ENCODE measurements around the gene PPP1R10. TPM values are rescaled to one million over a fixed set of nuclear protein-coding genes. Genes with fewer than 3 reads are reported as not detected.

Gene PPP1R10
- total RNA-seq, 1 donor from 2014 or later = 138 TPM

GRCh38 chr6:30613251-30614043, 3.6 kb downstream of the PPP1R10 start:
- Mint-ChIP-seq H3K36me3 (ENCODE audit: low read depth) (peaks cover 46% of the 10 kb centered on the region), H3K4me1 (peaks cover 73% of the 10 kb centered on the region), H3K9me3 (peaks cover 2% of the 10 kb centered on the region), H3K27ac (ENCODE audit: unreplicated experiment) (peak overlapping the region; percentile 31), H3K27me3 (ENCODE audit: low read depth) (peaks cover 34% of the 10 kb centered on the region), H3K4me3 (peak overlapping the region; percentile 99)
- TF ChIP-seq CTCF (conservative IDR thresholded peaks at IDR 0.05) = no peak
- no peak for DNase-seq (ENCODE audit: low read depth, low spot score)

- DNase-seq (ENCODE audit: low read depth, low spot score) = no peak
- peaks cover 2% of the 10 kb centered on the region for H3K9me3 Mint-ChIP-seq
- H3K4me3 Mint-ChIP-seq = peak overlapping the region; percentile 32
- H3K27ac Mint-ChIP-seq (ENCODE audit: unreplicated experiment) = peak overlapping the region; percentile 4
- peaks cover 69% of the 10 kb centered on the region for H3K4me1 Mint-ChIP-seq
- TF ChIP-seq CTCF (conservative IDR thresholded peaks at IDR 0.05) = no peak
- H3K27me3 Mint-ChIP-seq (ENCODE audit: low read depth) = peaks cover 33% of the 10 kb centered on the region
- H3K36me3 Mint-ChIP-seq (ENCODE audit: low read depth) = peaks cover 47% of the 10 kb centered on the region
These were observed 4.3 kb downstream of the PPP1R10 start for GRCh38 chr6:30612687-30613248.

GRCh38 chr6:30612213-30612612, 4.8 kb downstream of the PPP1R10 start:
- Mint-ChIP-seq H3K4me1 (peaks cover 64% of the 10 kb centered on the region), H3K27me3 (ENCODE audit: low read depth) (peaks cover 28% of the 10 kb centered on the region), H3K4me3 (peak overlapping the region; percentile 32), H3K36me3 (ENCODE audit: low read depth) (peaks cover 47% of the 10 kb centered on the region), H3K9me3 (peaks cover 2% of the 10 kb centered on the region), H3K27ac (ENCODE audit: unreplicated experiment) (no peak overlapping the region)
- TF ChIP-seq CTCF (conservative IDR thresholded peaks at IDR 0.05) = peak; percentile 48
- no peak for DNase-seq (ENCODE audit: low read depth, low spot score)

DNA sequence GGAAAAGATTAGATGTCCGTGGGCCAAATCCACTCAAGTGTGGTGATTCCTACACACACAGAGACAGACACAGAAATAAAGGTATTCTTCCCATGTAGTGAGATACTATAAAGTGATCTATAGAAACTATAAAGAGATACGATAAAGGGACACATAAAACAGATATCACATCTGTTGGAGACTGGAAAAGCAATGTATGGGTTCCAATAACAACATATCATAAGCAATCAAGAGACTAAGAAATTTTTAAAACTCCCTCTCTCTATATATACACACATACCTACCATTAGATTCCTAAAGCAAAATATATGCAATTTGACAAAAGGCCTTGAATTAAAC, 5.2 kb downstream of the PPP1R10 start:
- peaks cover 24% of the 10 kb centered on the region for H3K27me3 Mint-ChIP-seq (ENCODE audit: low read depth)
- peaks cover 43% of the 10 kb centered on the region for H3K36me3 Mint-ChIP-seq (ENCODE audit: low read depth)
- no peaks in the 10 kb centered on the region for H3K9me3 Mint-ChIP-seq
- DNase-seq (ENCODE audit: low read depth, low spot score) = no peak
- H3K27ac Mint-ChIP-seq (ENCODE audit: unreplicated experiment) = no peak overlapping the region
- H3K4me1 Mint-ChIP-seq = peaks cover 60% of the 10 kb centered on the region
- TF ChIP-seq CTCF (conservative IDR thresholded peaks at IDR 0.05) = no peak
- peak overlapping the region; percentile 32 for H3K4me3 Mint-ChIP-seq

GRCh38 chr6:30611150-30611855, 5.7 kb downstream of the PPP1R10 start:
- H3K27ac Mint-ChIP-seq (ENCODE audit: unreplicated experiment) = no peak overlapping the region
- H3K27me3 Mint-ChIP-seq (ENCODE audit: low read depth) = peaks cover 24% of the 10 kb centered on the region
- peak overlapping the region; percentile 32 for H3K4me3 Mint-ChIP-seq
- no peaks in the 10 kb centered on the region for H3K9me3 Mint-ChIP-seq
- H3K36me3 Mint-ChIP-seq (ENCODE audit: low read depth) = peaks cover 43% of the 10 kb centered on the region
- no peak for TF ChIP-seq CTCF (conservative IDR thresholded peaks at IDR 0.05)
- peaks cover 60% of the 10 kb centered on the region for H3K4me1 Mint-ChIP-seq
- no peak for DNase-seq (ENCODE audit: low read depth, low spot score)
